Left hindlimb (tissue), 1 donor: Measurements from ENCODE around the gene PRKAG2.

Source experiments
- DNase-seq: peaks from one replicate; pipeline ENCODE4 v3.0.0-alpha.2; 2018

PRKAG2 gene

GRCh38 chr7:151900591-151900985, 23.7 kb upstream of the PRKAG2 start:
- no peak for DNase-seq

- no peak for DNase-seq
Observed at GRCh38 chr7:151899513-151900360, 22.8 kb upstream of the PRKAG2 start.

- no peak for DNase-seq
Observed at GRCh38 chr7:151897951-151898686, 21.2 kb upstream of the PRKAG2 start.

GRCh38 chr7:151897161-151897731, 20.3 kb upstream of the PRKAG2 start:
- no peak for DNase-seq

- DNase-seq, result no peak
Observed at GRCh38 chr7:151896486-151896885, 19.6 kb upstream of the PRKAG2 start.

- DNase-seq, result no peak
Observed at GRCh38 chr7:151896086-151896485, 19.2 kb upstream of the PRKAG2 start.

- DNase-seq, result no peak
Observed at GRCh38 chr7:151895631-151896031, 18.7 kb upstream of the PRKAG2 start.

- no peak for DNase-seq
Observed at GRCh38 chr7:151895008-151895630, 18.2 kb upstream of the PRKAG2 start.

GRCh38 chr7:151894111-151895007, 17.4 kb upstream of the PRKAG2 start:
- DNase-seq, result no peak

- DNase-seq, result no peak
Observed at GRCh38 chr7:151893405-151893923, 16.5 kb upstream of the PRKAG2 start.

GRCh38 chr7:151891753-151892152, 14.8 kb upstream of the PRKAG2 start:
- DNase-seq, result no peak

- no peak for DNase-seq
Observed at GRCh38 chr7:151891182-151891581, 14.3 kb upstream of the PRKAG2 start.

- DNase-seq, result no peak
Observed at GRCh38 chr7:151890355-151891004, 13.6 kb upstream of the PRKAG2 start.

GRCh38 chr7:151889406-151890354, 12.8 kb upstream of the PRKAG2 start:
- no peak for DNase-seq

GRCh38 chr7:151888079-151889067, 11.5 kb upstream of the PRKAG2 start:
- DNase-seq, result no peak

- DNase-seq, result no peak
Observed at GRCh38 chr7:151886783-151887182, 9.9 kb upstream of the PRKAG2 start.

- DNase-seq, result no peak
Observed at GRCh38 chr7:151885202-151885580, 8.3 kb upstream of the PRKAG2 start.

- DNase-seq, result no peak
Observed at GRCh38 chr7:151884312-151885201, 7.6 kb upstream of the PRKAG2 start.
